ENCODE measurements around the gene PAWR.
"Not testable (repeated sequence)": the region's sequence is repeated elsewhere in the genome, so short reads cannot be mapped to it uniquely, and the experiment has no call there.

The PAWR gene

GRCh38 chr12:79547044-79547734 lies 143.6 kb downstream of the PAWR start:
- DNase-seq: no peak

GRCh38 chr12:79546466-79547043 lies 144.2 kb downstream of the PAWR start:
- no peak for DNase-seq

GRCh38 chr12:79544439-79544838 lies 146.3 kb downstream of the PAWR start:
- DNase-seq: not testable (repeated sequence)

DNA sequence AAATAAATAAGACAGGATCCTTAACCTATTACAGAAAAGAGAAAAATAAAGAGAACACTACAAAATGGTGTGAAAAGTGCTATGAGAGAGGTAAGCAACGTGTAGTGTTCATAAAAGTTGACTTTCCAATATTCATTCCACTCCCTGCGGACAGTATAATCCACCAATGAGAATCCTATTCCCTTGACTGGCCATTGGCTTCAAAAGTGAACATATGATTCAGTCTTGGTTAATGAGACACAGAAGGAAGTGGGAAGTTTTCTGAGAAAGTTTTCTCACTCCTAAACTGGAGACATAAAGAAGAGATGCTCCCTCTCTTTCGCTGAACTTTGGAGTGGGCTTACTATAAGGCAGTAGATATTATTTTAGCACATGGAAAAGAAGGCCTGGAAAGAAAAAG lies 153.1 kb downstream of the PAWR start:
- DNase-seq: no peak

GRCh38 chr12:79535751-79536150 lies 155.0 kb downstream of the PAWR start:
- DNase-seq: no peak

All from inflammatory macrophage treated with lipopolysaccharide for 1 hour (primary cell).